CD4-positive, alpha-beta T cell treated with Interferon alpha-2 for 1 hour (primary cell): ENCODE measurements around the gene RAD23A.
"Not testable (repeated sequence)": the region's sequence is repeated elsewhere in the genome, so short reads cannot be mapped to it uniquely, and the experiment has no call there.

Experiments used
- DNase-seq, 2 donors: peaks; one replicate each; pipeline ENCODE4 v3.0.0-alpha.2; 2020 to 2022

RAD23A gene

DNA sequence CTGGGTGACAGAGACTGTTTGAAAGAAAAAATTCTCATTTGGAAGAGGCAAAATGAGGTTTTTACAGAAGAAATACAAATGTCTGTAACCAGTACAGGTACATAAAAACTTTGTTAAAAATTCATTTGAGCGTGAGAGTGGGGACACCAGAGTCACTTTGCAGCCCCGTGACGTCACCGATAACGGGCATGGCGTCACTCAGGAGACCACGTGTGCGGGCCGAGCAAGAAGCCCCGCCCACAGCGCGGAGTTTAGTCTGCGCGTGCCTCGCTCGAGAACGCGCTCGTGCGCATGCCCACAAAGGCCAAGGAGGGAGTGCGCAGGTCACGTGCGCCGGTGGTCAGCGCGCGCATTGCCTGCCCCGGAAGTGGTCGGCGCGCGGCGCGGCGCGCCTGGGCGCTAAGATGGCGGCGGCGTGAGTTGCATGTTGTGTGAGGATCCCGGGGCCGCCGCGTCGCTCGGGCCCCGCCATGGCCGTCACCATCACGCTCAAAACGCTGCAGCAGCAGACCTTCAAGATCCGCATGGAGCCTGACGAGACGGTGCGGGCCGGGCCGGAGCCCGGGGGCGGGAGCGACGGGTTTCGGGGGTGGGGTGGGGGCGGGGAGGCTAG, at the start of gene RAD23A:
RAD23A (plus strand) TSS at position 384 of the 613 bp plus-strand sequence; CDS start at position 471, 87 bp downstream.
- peak; percentile 98 to 99 for DNase-seq

DNA sequence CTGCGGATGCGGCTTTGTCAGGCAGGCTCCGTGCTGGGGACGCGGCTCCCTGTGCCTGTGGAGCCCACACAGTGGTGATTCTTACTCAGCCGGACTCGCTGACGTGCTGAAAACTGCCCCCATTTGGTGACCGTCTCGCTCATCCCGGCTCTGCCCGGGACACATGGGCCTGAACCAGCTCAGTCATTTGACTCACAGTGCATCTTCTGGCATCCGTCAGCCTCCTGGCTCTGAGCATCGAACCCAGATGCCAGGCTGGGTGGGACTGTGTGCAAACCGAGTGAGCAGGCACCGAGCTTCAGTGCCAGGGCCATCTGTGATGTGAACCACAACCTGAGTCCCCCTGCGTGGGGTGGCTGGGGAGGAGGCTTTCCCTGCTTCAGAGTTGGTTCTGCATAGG, 49.2 kb upstream of the RAD23A start:
- DNase-seq, result no peak

DNA sequence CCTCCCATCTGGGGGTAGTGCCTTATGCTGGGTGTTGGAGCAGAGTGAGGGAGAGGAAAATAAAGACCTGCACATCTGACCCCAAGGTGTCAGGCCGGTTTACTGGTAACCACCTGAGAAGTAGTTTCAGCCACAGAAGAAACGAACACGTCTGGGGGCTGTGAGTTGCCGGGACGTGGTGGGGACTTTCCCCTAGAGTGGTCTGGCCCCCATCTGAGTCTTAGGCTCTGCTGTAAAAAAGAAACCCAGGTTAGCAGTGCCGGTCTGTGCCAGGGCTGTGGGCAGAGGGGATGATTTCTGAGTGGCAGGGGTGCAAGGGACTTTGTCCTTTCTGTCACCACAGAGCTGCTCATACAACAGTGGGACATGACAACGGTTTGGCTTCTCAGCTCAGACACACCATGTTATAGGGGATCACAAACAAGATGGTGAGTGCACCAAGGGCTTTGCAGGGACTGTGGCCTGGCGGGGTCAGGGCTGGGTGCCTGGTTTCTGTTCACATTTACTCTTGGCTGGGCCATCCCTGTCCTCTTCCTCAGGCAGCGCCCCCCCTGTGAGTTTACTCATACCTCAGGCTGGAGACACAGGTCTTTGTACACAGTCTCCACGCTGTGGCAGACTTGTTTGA, 45.7 kb upstream of the RAD23A start:
- DNase-seq, result no peak

DNA sequence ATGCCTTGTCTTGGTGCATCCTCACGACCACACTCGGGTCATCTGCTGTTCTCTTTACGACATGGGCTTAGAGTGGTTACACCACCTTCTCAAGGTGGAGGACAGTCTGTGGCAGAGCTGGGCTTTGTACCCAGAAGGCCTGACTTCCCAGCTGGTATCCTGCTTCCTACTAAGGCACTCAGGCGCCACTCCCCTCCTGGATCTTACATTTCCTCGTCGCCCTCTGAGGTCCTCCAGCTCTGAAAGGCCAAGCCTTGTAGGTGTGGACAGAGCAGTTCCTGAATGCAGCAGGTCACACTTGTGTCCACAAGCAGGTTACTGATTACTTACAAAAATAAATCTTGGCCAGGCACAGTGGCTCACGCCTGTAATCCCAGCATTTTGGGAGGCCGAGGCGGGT, 38.5 kb upstream of the RAD23A start:
- no peak for DNase-seq

DNA sequence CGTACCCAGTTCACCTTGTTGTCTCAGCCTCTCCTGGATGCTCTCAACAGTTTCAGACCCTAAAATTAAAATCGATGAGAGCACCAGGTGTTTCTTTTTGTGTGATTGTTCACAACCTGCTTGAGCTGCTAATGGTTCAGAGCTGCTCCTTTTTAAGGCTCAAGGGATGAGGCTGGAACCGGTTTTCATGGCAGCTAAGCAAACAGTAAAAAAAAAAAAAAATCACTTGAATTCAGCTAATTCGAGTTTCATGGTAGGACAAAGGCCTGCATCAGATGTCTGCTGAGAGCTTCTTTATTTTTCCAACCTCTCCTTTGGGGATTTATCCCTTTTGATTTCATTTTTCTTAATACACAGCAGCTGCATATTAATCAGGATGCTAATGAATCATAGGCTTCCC, 33.1 kb upstream of the RAD23A start:
- no peak for DNase-seq

DNA sequence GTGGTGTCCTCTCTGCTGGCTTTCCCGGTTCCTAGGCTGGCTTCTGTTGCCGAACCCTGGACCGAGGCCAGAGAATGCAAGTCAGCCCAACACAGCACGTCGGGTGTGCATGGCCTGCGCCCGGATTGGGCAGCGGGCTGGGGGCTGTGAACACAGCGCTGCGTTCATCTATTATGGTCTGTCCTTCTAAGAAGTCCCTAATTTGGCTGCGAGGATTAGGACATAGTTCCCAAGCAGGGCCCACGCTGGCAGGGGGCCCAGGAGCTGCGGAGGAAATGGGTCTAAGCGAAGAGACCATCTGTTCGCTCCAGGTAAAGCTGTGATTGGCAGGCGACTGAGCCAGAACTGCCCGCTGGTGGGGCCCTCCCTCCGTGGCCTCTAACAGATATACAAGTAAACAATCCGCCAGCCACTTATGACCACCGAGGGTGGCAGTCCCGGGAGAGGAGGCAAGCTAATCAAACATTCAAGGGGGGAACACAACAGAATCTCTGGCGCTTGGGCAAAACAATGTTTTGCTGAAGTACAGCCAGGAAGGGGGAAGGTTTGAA, 32.6 kb upstream of the RAD23A start:
- DNase-seq, result no peak

DNA sequence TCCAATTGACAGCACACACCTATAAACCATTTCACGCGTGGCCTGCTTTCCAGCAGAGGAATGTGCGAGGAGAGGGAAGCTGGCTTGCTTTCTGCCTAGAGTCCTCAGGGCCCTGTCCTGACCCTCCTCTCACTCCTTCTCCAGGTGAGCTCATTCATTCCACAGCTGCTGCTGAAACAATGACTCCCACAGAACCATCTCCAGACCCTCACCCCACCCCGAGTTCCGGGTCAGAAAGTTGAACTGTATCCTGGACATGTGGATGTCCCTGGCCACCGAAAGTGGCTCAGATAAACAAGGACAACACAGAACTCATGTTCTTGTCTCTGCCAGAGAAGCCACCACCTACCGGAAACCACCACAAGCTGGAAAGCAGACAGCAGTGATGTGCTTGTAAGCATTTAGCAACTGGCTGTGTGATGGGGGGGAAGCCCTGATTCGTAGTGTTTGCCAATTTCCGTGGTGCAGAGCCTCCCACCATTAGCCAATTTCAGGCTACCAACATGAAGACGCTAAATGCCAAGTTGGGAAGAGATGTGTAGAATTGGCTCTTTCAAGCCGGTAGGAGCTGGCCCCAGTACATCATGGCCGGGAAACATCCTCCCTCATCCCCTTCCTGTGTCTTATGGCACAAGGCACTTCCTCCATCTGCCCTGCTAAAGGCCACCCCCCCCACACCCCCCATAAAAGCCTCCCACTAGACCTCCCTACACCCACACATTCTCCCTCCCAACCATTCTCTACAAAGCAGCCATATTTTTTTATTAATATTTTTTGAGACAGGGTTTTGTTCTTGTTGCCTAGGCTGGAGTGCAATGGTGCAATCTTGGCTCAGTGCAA, 31.6 kb upstream of the RAD23A start:
- peak; percentile 58 to 65 for DNase-seq

DNA sequence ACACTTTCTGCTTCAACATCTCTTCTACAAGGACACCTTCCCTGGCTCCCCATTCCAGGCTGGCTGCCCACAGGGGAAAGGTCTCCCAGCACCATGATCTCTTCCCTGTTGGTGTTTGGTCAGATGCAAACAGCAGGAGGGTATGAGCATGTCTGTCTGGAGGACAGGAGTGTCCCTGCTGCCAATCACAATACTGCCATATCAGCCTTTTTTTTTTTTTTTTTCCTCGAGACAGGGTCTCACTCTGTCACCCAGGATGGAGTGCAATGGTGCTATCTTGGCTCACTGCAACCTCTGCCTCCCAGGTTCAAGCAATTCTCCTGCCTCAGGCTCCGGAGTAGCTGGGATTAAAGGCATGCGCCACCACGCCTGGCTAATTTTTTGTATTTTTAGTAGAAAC, 29.8 kb upstream of the RAD23A start:
- not testable (repeated sequence) for DNase-seq

DNA sequence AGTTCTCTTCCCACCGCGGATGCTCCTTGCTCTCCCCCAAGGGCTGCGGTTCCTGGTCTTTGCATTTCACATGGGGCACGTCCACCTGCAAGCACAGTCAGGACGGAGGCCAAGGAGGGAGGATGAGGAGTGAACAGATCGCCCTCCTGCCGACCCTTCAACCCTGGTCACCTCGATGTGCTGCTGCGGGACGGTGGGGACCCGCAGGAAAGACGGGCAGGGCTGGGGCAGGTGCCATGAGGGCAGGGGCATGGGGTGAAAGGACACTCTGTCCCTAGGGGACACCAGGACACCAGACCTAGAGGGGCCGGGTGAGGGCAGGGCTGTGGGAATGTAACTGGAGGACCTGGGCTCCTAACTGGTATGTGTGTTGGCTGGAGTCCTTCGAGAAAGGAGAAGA, 27.4 kb upstream of the RAD23A start:
- DNase-seq, result no peak

DNA sequence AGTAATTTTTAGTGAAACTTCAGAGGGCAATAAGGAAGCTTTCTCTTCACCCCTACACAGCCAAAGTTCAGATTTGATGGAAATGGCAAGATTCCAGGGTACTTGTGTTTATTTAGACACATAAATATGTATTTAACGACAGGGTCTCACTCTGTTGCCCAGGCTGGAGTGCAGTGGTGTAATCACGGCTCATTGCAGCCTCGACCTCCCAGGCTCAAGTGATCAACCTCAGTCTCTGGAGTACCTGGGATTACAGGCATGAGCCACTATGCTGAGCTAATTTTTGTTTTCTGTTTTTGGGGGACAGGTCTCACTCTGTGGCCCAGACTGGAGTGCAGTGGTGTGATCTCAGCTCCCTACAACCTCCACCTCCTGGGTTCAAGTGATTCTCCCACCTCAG, 24.6 kb upstream of the RAD23A start:
- no peak for DNase-seq

DNA sequence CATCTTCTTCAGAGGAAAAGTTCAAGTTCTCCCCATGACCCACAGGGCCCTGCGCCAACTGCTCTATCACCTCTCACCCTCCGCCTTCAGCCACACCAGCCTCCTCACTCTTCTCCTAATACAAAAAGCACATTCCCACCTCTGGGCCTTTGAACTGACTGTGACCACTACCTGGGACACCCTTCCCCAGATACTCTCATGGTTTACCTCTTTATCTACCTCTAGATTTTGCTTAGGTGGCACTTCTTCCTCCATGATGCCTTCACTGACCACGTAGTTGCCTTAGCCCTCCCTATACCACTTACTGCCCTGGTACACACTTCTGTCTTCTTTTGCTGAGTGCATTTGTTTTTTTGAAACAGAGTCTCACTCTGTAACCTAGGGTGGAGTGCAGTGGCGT, 22.7 kb upstream of the RAD23A start:
- no peak for DNase-seq

DNA sequence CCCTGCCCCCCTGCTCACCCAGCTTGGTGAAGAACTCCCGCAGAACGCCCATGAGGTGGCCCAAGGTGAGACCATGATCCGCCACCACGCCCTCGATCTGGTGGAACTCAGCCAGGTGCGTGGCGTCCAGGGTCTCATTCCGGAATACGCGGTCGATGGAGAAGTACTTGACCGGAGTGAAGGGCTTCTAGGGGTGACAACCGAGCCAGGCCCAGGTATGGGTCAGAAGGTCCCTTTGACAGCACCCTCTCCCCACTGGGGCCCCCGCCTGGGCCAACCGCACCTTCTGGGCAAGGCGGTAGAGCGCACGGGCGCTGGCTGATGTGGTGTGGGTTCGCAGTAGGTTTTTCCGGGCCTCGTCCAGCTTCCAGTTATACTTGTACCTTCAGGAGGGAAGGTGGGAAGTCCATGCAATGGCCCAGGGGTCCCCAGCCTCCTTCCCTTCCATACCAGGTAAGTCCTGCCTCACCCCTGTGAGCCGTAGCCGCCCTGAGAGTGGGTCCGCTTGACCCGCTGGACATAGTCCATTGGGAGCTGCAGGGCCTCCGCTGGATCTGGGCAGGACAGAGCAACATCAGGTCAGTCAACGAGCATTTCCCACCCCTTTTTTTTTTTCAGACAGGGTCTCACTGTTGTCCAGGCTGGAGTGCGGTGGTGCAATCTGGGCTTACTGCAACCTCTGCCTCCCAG, 20.9 kb upstream of the RAD23A start:
- DNase-seq, result no peak

DNA sequence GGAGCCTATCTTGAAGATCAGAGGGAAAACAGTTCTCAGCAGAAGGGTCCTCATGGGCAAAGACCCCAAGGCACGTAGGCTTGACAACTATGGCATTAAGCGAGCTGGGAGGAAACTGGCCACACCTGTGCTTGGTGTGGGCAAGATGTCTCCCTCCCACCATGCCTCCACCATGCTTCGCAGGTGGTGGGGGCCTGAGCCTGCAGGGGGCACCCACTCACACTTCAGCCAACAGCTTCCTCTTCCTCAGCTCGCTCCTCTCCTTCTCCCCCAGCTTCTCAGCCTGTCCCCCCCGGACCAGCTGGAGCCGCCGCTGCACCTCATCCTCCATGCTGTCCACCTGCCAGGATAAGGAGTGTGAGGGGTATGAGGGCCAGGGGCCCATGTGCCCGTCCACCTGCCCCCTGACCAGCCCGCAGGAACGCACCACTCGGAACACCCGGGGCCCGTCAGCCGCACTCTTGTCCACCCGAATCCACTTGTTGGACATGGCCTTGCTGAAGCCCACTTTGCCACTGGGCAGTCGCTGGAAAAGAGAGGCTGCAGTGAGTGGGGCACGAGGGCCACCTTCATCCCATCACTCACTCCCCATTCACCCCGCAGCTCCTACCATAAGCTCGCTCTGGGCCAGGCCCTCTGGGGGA, 15.5 kb upstream of the RAD23A start:
- DNase-seq, result no peak

DNA sequence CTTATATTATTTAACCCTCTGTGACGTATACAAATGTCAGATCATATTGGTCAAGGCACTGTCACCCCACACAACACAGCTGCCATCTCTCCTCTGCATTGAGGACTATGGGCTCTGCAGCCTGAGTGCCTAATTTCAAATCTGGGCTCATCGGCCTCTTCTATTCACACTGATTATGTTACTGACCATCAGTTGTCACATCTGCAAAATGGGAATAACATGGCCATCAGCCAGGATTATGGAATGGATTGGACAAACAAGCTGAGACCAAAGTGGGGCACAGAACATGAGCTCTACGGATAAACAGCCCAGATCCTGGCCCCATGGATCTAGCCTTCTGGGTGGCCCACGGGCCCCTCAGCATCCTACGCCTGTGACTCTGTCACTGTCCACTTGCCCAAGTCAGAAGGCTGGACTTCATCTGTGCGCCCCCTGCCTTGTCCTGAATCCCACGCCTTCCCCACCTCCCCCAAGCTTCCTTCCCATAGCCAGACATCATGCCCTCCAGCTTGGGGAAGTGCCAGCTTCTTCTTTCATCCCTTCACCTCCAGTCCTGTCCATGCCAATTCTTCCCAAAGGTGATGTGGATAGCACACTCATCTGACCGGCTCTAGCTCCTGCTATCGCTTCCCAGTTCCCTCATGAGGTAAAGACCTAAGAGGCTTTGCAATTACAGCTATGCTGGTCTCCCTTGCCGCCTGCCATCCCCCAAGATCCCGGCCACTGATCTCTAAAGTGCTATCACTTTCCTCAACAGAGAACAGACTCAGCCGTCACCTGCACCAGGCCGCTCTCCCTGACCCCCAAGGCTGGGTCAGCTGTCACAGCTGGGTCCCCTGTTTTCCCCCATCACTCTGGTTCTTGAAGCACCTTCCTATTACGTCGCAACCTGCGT, 13.0 kb upstream of the RAD23A start:
- DNase-seq, result no peak

DNA sequence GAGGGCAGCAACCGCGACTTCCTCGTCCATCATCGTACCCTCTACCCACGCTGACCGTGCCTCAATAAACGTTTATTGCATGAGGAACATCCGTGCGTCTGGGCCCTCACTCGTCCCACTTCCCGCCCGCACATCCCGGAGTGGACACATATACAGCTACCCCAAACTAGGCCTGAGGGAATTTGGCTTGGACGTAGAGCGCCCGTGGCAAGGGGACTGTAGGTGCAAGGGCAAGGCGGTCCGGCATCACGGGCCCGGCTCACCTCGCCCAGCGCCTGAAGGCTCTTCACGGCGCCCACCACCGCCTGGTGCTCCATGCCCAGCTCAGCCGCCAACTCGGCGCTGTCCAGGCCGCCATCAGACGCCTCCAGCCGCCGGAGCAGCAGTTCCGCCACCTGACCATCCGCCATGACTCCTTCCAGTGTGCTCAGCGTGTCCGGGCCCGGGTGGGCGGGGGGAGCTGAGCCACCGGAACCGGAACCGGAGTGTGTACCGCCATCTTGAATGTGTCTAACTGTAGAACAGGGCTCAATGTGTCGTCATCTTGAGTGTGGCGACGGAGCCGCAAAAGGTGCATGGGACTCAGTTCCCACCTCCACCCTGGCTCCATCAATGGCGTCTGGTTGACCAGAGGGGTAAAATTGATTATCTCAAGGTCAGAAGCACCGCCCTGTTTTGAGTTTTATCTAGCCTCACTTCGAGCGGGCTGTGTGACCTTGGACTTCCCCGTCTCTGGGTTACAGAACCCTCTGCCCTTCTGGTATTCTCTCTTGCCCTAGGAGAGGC, 12.2 kb upstream of the RAD23A start, which contains the start of gene FARSA:
FARSA (minus strand) TSS at position 425 of the 786 bp plus-strand sequence; CDS start at position 410, 15 bp downstream.
- DNase-seq, result peak; percentile 89 to 91

DNA sequence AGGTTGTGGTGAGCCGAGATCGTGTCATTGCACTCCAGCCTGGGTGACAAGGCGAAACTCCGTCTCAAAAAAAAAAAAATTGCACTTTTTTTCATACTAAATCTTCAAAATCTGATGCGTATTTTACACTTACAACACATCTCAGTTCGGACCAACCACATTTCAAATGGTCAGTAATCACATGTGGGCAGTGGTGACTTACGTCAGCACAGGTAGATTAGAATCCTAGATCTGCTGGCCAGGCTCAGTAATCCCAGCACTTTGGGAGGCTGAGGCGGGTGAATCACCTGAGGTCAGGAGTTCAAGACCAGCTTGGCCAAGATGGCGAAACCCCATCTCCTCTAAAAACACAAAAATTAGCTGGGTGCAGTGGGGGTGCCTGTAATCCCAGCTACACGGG, 10.6 kb upstream of the RAD23A start:
- no peak for DNase-seq

DNA sequence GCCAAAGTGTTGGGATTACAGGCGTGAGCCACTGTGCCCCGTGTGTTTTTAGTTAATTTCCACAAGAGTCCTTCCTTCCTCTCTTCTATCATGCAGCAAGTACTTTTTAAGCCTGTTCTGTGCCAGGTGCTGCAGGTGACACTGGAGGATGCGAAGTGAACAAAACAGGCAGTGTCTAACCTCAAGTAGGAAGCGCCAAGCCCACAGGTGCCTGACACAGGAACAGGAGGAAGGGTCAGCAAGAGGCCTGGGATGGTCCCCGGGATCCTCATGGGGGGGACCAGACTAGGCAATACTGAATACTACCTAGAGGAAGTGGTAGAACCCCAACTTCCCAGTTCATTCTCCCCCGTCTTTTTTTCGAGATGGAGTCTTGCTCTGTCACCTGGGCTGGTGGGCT, 9.1 kb upstream of the RAD23A start:
- DNase-seq, result no peak

DNA sequence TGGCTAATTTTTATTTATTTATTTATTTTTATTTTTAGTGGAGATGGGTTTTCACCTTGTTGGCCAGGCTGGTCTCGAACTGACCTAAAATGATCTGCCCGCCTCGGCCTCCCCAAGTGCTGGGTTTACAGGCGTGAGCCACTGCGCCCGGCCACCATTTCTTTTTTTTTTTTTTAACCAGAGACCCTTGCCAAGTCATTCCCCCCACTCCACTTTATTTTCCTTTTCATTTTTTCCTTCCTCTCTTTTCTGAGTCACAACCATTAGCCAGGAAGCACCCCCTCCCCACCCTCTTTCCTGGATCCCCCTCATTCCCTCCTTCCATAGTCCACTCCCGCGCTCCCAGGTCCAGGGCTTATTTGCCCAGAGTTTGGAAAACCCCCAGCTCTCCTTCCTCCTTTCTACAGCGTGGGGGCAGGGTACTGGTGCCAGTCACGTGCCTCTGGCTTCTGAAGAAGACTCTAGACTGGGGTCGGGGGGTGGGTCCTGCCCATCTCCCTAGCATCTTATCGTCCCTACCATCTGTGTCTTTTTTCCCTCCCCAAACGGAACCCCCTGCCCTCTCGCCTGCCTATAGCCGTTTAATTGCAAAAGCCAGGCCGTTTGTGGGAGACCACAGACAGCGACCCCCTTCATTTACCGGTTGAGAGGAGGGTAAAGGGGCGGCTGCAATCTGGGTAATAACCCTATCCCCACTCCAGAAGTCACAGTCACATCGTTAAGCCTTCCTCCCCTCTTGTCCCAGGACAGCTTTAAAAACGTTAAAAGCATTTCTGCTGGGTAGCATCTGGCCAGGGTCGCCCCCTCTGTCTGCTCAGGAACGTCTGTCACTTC, 8.4 kb upstream of the RAD23A start:
- DNase-seq, result no peak

DNA sequence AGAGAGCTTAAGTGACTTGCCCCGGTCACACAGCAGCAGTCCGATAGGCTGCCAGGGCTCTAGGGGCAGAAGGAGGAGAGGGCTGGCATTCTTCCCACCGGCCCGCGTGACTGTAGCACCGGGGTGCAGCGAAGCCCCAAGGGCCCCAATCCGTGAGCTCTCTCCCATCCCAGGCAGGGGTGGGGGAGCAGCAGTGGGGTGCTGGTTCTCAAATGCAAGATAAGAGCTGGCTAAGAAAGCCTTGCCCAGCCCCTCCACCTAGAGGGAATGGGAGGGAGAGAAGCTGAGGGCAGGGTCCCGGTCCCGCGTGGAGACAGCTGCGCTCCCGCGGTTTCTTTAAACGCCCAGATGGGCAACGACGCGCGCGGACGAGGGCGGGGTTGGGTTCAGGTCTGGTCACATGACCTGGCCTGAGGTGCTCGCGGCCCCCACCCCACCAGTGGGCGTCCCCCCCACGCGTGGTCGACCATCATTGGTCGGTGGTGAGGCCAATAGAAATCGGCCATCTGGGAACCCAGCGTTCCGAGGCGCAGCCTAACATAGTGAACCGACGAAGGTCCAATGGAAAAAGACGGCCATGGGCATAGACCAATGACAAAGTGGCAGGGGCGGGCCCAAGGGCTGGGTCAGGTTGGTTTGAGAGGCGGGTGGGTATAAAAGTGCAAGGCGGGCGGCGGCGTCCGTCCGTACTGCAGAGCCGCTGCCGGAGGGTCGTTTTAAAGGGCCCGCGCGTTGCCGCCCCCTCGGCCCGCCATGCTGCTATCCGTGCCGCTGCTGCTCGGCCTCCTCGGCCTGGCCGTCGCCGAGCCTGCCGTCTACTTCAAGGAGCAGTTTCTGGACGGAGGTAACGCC, 7.5 kb upstream of the RAD23A start, which contains the start of gene CALR:
CALR (plus strand) TSS at position 683 of the 852 bp plus-strand sequence; CDS start at position 754, 71 bp downstream.
- DNase-seq, result peak; percentile 99 to 100
